Neuronal stem cell (in vitro differentiated cells): ENCODE data around the gene FLNC.
A peak's percentile ranks its signal among the peaks of the same experiment; 100 is the strongest.

Experiments
- DNase-seq: peaks from one replicate; pipeline ENCODE4 v3.0.0-alpha.2; 2013; ENCODE audit warnings: low spot score
- H2AFZ ChIP-seq: one replicate; pipeline ENCODE4 v1.6.1; 2013; ENCODE audit warnings: mild to moderate bottlenecking, low read length, inconsistent platforms
- H2AK5ac ChIP-seq: 2 replicates; pipeline ENCODE4 v1.6.1; 2013; ENCODE audit warnings: low read depth, mild to moderate bottlenecking, inconsistent platforms, low read length, moderate library complexity, mixed read lengths
- H2BK120ac ChIP-seq: 2 replicates; pipeline ENCODE4 v1.6.1; 2013; ENCODE audit warnings: low read depth, mild to moderate bottlenecking, inconsistent platforms, low read length, moderate library complexity, mixed read lengths
- H2BK12ac ChIP-seq: one replicate; pipeline ENCODE4 v1.6.1; 2013; ENCODE audit warnings: low read length, inconsistent platforms
- H2BK15ac ChIP-seq: 2 replicates; pipeline ENCODE4 v1.6.1; 2013; ENCODE audit warnings: mild to moderate bottlenecking, low read length, inconsistent platforms, mixed read lengths
- H2BK5ac ChIP-seq: one replicate; pipeline ENCODE4 v1.6.1; 2013; ENCODE audit warnings: inconsistent platforms, mild to moderate bottlenecking, low read length, moderate library complexity
- H3K14ac ChIP-seq: one replicate; pipeline ENCODE4 v1.6.1; 2013; ENCODE audit warnings: low read length, inconsistent platforms
- H3K18ac ChIP-seq: 2 replicates; pipeline ENCODE4 v1.6.1; 2013; ENCODE audit warnings: low read length, inconsistent platforms
- H3K23ac ChIP-seq: 2 replicates; pipeline ENCODE4 v1.6.1; 2013; ENCODE audit warnings: low read depth, mild to moderate bottlenecking, mixed read lengths, low read length, inconsistent platforms; ENCODE audit not compliant: poor library complexity
- H3K27ac ChIP-seq: replicated peaks from 3 replicates; pipeline ENCODE4 v1.5.1; 2013; ENCODE audit warnings: low read length, inconsistent platforms
- H3K27me3 ChIP-seq, 3 experiments: 2 replicates each; pipeline ENCODE4 v1.6.1; 2013; ENCODE audit warnings: low read length in 3 of 3, mild to moderate bottlenecking in 2 of 3, inconsistent platforms in 1 of 3, low read depth in 1 of 3, mixed read lengths in 1 of 3, moderate library complexity in 1 of 3; ENCODE audit not compliant: control insufficient read depth in 3 of 3, insufficient read depth in 3 of 3
- H3K36me3 ChIP-seq, 2 donors: replicated peaks in 1 of 2; 2 replicates each; pipeline ENCODE4 v1.6.1; 2013; ENCODE audit warnings: low read length in 2 of 2; ENCODE audit not compliant: control insufficient read depth in 2 of 2, insufficient read depth in 2 of 2
- H3K4ac ChIP-seq: 2 replicates; pipeline ENCODE4 v1.6.1; 2013; ENCODE audit warnings: inconsistent platforms, mild to moderate bottlenecking, low read length, moderate library complexity
- H3K4me1 ChIP-seq, 2 donors: 1 replicate in 1 of 2; 2 replicates in 1 of 2; pipeline ENCODE4 v1.6.1; 2013; ENCODE audit warnings: low read length in 2 of 2, low read depth in 1 of 2; ENCODE audit not compliant: control insufficient read depth in 2 of 2, insufficient read depth in 1 of 2
- H3K4me2 ChIP-seq: one replicate; pipeline ENCODE4 v1.6.1; 2013; ENCODE audit warnings: mild to moderate bottlenecking, low read length, inconsistent platforms; ENCODE audit not compliant: insufficient read depth, poor library complexity, severe bottlenecking
- H3K4me3 ChIP-seq, 2 donors: 2 replicates each; pipeline ENCODE4 v1.5.1; 2013; ENCODE audit warnings: low read length in 2 of 2, mild to moderate bottlenecking in 2 of 2, inconsistent platforms in 1 of 2, moderate library complexity in 1 of 2
- H3K79me1 ChIP-seq: one replicate; pipeline ENCODE4 v1.6.1; 2013; ENCODE audit warnings: low read depth, mild to moderate bottlenecking, inconsistent platforms, low read length, moderate library complexity
- H3K9ac ChIP-seq: one replicate; pipeline ENCODE4 v1.6.1; 2013; ENCODE audit warnings: mild to moderate bottlenecking, low read depth, low read length, inconsistent platforms; ENCODE audit not compliant: poor library complexity
- H3K9me3 ChIP-seq, 2 donors: replicated peaks in 1 of 2; 2 replicates each; pipeline versions ENCODE3 to v1.6.1; 2013; ENCODE audit warnings: low read length in 2 of 2, mild to moderate bottlenecking in 2 of 2, inconsistent platforms in 1 of 2, low read depth in 1 of 2, mixed read lengths in 1 of 2, moderate library complexity in 1 of 2; ENCODE audit not compliant: control insufficient read depth in 2 of 2, insufficient read depth in 1 of 2
- H4K8ac ChIP-seq: one replicate; pipeline ENCODE4 v1.6.1; 2013; ENCODE audit warnings: low read depth, mild to moderate bottlenecking, inconsistent platforms, low read length, moderate library complexity
- H4K91ac ChIP-seq: one replicate; pipeline ENCODE4 v1.6.1; 2013; ENCODE audit warnings: low read length, low read depth, mild to moderate bottlenecking, inconsistent platforms; ENCODE audit not compliant: poor library complexity
- WGBS, 2 donors: extraction: QIAGEN DNeasy Blood & Tissue Kit; methylation state at CpG; one replicate each; pipeline ENCODE4 v1.1.7; 2013; ENCODE audit warnings: missing lambda C conversion rate in 2 of 2, mixed read lengths in 1 of 2; ENCODE audit not compliant: insufficient read length in 2 of 2, insufficient replicate concordance in 1 of 2; ENCODE audit errors: extremely low coverage in 2 of 2; 5-methylcytosine and 5-hydroxymethylcytosine counted together

The FLNC gene

GRCh38 chr7:128886391-128887168 lies 56.4 kb downstream of the FLNC start:
- H3K14ac ChIP-seq = no peak overlapping the region
- H3K4me3 ChIP-seq = no peak overlapping the region
- H4K91ac ChIP-seq = no peak overlapping the region
- H3K18ac ChIP-seq = peak overlapping the region; percentile 71
- H4K8ac ChIP-seq = no peak overlapping the region
- peaks cover 0 to 5% of the 10 kb centered on the region in 2 donors for H3K36me3 ChIP-seq
- H2BK12ac ChIP-seq = peak overlapping the region; percentile 58
- peak overlapping the region; percentile 70 for H3K9ac ChIP-seq
- peak overlapping the region; percentile 76 for H3K4ac ChIP-seq
- no peak overlapping the region for H3K27ac ChIP-seq
- H3K9me3 ChIP-seq = peaks cover 0 to 7% of the 10 kb centered on the region in 2 donors
- H2BK15ac ChIP-seq = peak overlapping the region; percentile 37
- H2AK5ac ChIP-seq = peak overlapping the region; percentile 32
- H3K23ac ChIP-seq = peak overlapping the region; percentile 45
- no peak for DNase-seq
- H2BK120ac ChIP-seq = no peak overlapping the region
- peaks cover 0 to 1% of the 10 kb centered on the region in 2 donors for H3K4me1 ChIP-seq
- H2BK5ac ChIP-seq = peak overlapping the region; percentile 22
- H3K27me3 ChIP-seq = peaks cover 7 to 39% (median 21%) of the 10 kb centered on the region in 3 experiments
- H3K79me1 ChIP-seq = peaks cover 10% of the 10 kb centered on the region
- no peak overlapping the region for H2AFZ ChIP-seq
- no CpG with 5 or more reads among the region's 14 CpGs for WGBS, 2 donors
- H3K4me2 ChIP-seq = no peak overlapping the region

GRCh38 chr7:128887169-128888038 lies 57.2 kb downstream of the FLNC start:
- Histone ChIP-seq H2BK15ac (peak overlapping the region; percentile 37), H3K14ac (peak overlapping the region; percentile 8), H3K79me1 (peaks cover 10% of the 10 kb centered on the region), H2AK5ac (peak overlapping the region; percentile 32), H3K27ac (no peak overlapping the region), H3K18ac (peak overlapping the region; percentile 71), H3K4me2 (no peak overlapping the region), H3K36me3 (peaks cover 0 to 5% of the 10 kb centered on the region in 2 donors), H3K9ac (peak overlapping the region; percentile 78), H3K4ac (peak overlapping the region; percentile 53), H3K27me3 (peaks cover 7 to 41% (median 25%) of the 10 kb centered on the region in 3 experiments), H4K8ac (peak overlapping the region; percentile 65), H4K91ac (peak overlapping the region; percentile 79), H2BK120ac (no peak overlapping the region), H2BK12ac (peak overlapping the region; percentile 58), H3K4me3 (peak overlapping the region in 1 of 2 donors; percentile 64), H3K23ac (peak overlapping the region; percentile 45), H3K9me3 (peaks cover 0 to 7% of the 10 kb centered on the region in 2 donors), H2AFZ (no peak overlapping the region), H3K4me1 (peaks cover 0 to 1% of the 10 kb centered on the region in 2 donors), H2BK5ac (no peak overlapping the region)
- WGBS, 2 donors = 100% methylated on average over 1 of the region's 7 CpGs; no CpG with 5 or more reads in 1 of the 2 donors
- no peak for DNase-seq

GRCh38 chr7:128888039-128888755 lies 58.0 kb downstream of the FLNC start:
- peak overlapping the region; percentile 78 for H3K9ac ChIP-seq
- no peak overlapping the region for H3K4me2 ChIP-seq
- H2AFZ ChIP-seq = no peak overlapping the region
- H4K8ac ChIP-seq = no peak overlapping the region
- H2BK120ac ChIP-seq = no peak overlapping the region
- H2BK15ac ChIP-seq = no peak overlapping the region
- H3K4me1 ChIP-seq = peaks cover 0 to 1% of the 10 kb centered on the region in 2 donors
- H3K4me3 ChIP-seq = peak overlapping the region in 1 of 2 donors; percentile 64
- H2AK5ac ChIP-seq = no peak overlapping the region
- H3K79me1 ChIP-seq = peaks cover 10% of the 10 kb centered on the region
- H3K18ac ChIP-seq = peak overlapping the region; percentile 59
- peak overlapping the region; percentile 3 for H3K14ac ChIP-seq
- no peak overlapping the region for H3K27ac ChIP-seq
- H3K9me3 ChIP-seq = peaks cover 0 to 7% of the 10 kb centered on the region in 2 donors
- H2BK5ac ChIP-seq = no peak overlapping the region
- WGBS, 2 donors = no CpG with 5 or more reads among the region's 7 CpGs
- peak overlapping the region; percentile 6 for H3K4ac ChIP-seq
- DNase-seq = no peak
- H3K27me3 ChIP-seq = peaks cover 7 to 47% (median 27%) of the 10 kb centered on the region in 3 experiments
- H2BK12ac ChIP-seq = no peak overlapping the region
- H4K91ac ChIP-seq = peak overlapping the region; percentile 87
- peak overlapping the region; percentile 45 for H3K23ac ChIP-seq
- peaks cover 0 to 5% of the 10 kb centered on the region in 2 donors for H3K36me3 ChIP-seq
